Thoracic aorta (tissue), 2 donors: ENCODE data around the gene FYB1. TPM values are rescaled to one million over a fixed set of nuclear protein-coding genes. Genes with fewer than 3 reads are reported as not detected.
"Not testable (repeated sequence)": the region's sequence is repeated elsewhere in the genome, so short reads cannot be mapped to it uniquely, and the experiment has no call there.

Experiments used
- ATAC-seq: fragments of 150-250 bp; one replicate; pipeline ENCODE4 v1.8.0; 2017; ENCODE audit warnings: low read depth; ENCODE audit not compliant: insufficient number of reproducible peaks, low FRiP score
- DNase-seq: peaks from one replicate; pipeline ENCODE4 v3.0.0-alpha.2; 2020; ENCODE audit warnings: low spot score
- H3K27ac ChIP-seq, 2 donors: fragments of 200-600 bp; sonication (generic); 1 replicate in 1 of 2; 2 replicates in 1 of 2; pipeline ENCODE4 v1.5.1; 2016; ENCODE audit warnings: mild to moderate bottlenecking in 2 of 2, moderate library complexity in 2 of 2
- H3K27me3 ChIP-seq: fragments of 200-600 bp; sonication (generic); replicated peaks from 2 replicates; pipeline ENCODE4 v1.6.0; 2016; ENCODE audit warnings: mild to moderate bottlenecking; ENCODE audit not compliant: insufficient read depth
- H3K36me3 ChIP-seq: fragments of 200-600 bp; sonication (generic); one replicate; pipeline ENCODE4 v1.5.1; 2016
- H3K4me1 ChIP-seq, 2 donors: fragments of 200-600 bp; sonication (generic); 1 replicate in 1 of 2; 2 replicates in 1 of 2; pipeline versions ENCODE4 v1.5.1 to v1.6.0; 2016; ENCODE audit warnings: low read depth in 2 of 2, mild to moderate bottlenecking in 1 of 2; ENCODE audit not compliant: control insufficient read depth in 1 of 2
- H3K4me3 ChIP-seq: fragments of 200-600 bp; sonication (generic); 2 replicates; pipeline ENCODE4 v1.5.1; 2016; ENCODE audit warnings: mild to moderate bottlenecking
- H3K9me3 ChIP-seq: fragments of 200-600 bp; sonication (generic); 2 replicates; pipeline ENCODE4 v1.5.1; 2016
- CTCF ChIP-seq: fragments of 200-600 bp; sonication (generic); IDR thresholded peaks from one replicate; pipeline ENCODE4 v1.5.1; 2019; ENCODE audit warnings: antibody characterized with exemption
- total RNA-seq, 2 donors: library from RNA; depleted of rRNA; stranded (reverse); fragments of >200 nt; gene quantifications; one replicate each; pipeline versions ENCODE4 v1.1.0 to v1.2.3, GENCODE V29; 2016

Gene FYB1
- total RNA-seq, 2 donors from 2014 or later: 12.9 to 29.8 TPM

GRCh38 chr5:39189292-39189955 is 29.9 kb downstream of the FYB1 start:
- Histone ChIP-seq H3K4me3 (no peak overlapping the region), H3K9me3 (no peaks in the 10 kb centered on the region), H3K4me1 (no peaks in the 10 kb centered on the region), H3K27ac (no peak overlapping the region), H3K27me3 (no peaks in the 10 kb centered on the region), H3K36me3 (no peaks in the 10 kb centered on the region)
- no peak for TF ChIP-seq CTCF
- DNase-seq: no peak
- ATAC-seq: no peak

- no peaks in the 10 kb centered on the region for H3K4me1 ChIP-seq
- DNase-seq (no peak), ATAC-seq (no peak)
- H3K36me3 ChIP-seq: no peaks in the 10 kb centered on the region
- no peak overlapping the region for H3K4me3 ChIP-seq
- no peaks in the 10 kb centered on the region for H3K9me3 ChIP-seq
- TF ChIP-seq CTCF: no peak
- H3K27me3 ChIP-seq: no peaks in the 10 kb centered on the region
- H3K27ac ChIP-seq: no peak overlapping the region
Observed at GRCh38 chr5:39187831-39188731, 31.3 kb downstream of the FYB1 start.

GRCh38 chr5:39186722-39187539 is 32.4 kb downstream of the FYB1 start:
- Histone ChIP-seq H3K36me3 (no peaks in the 10 kb centered on the region), H3K27me3 (no peaks in the 10 kb centered on the region), H3K27ac (no peak overlapping the region), H3K9me3 (no peaks in the 10 kb centered on the region), H3K4me1 (no peaks in the 10 kb centered on the region), H3K4me3 (no peak overlapping the region)
- ATAC-seq: no peak
- TF ChIP-seq CTCF: no peak
- DNase-seq: no peak

GRCh38 chr5:39186289-39186688 is 33.1 kb downstream of the FYB1 start:
- H3K9me3 ChIP-seq: no peaks in the 10 kb centered on the region
- no peak overlapping the region for H3K4me3 ChIP-seq
- no peak for DNase-seq
- H3K27ac ChIP-seq: no peak overlapping the region
- no peaks in the 10 kb centered on the region for H3K27me3 ChIP-seq
- no peak for ATAC-seq
- no peaks in the 10 kb centered on the region for H3K4me1 ChIP-seq
- H3K36me3 ChIP-seq: no peaks in the 10 kb centered on the region
- no peak for TF ChIP-seq CTCF

GRCh38 chr5:39185761-39186160 is 33.6 kb downstream of the FYB1 start:
- H3K27ac ChIP-seq: no peak overlapping the region

GRCh38 chr5:39179561-39179960 is 39.8 kb downstream of the FYB1 start:
- not testable (repeated sequence) for ATAC-seq, H3K27me3 ChIP-seq, H3K4me1 ChIP-seq, H3K27ac ChIP-seq, H3K36me3 ChIP-seq, H3K9me3 ChIP-seq, H3K4me3 ChIP-seq, DNase-seq

More at GRCh38 chr5:39185761-39186160, 33.6 kb downstream of the FYB1 start:
- Histone ChIP-seq H3K4me1 (no peaks in the 10 kb centered on the region), H3K4me3 (no peak overlapping the region), H3K36me3 (no peaks in the 10 kb centered on the region), H3K9me3 (no peaks in the 10 kb centered on the region), H3K27me3 (no peaks in the 10 kb centered on the region)
- ATAC-seq (no peak), DNase-seq (no peak)
- no peak for TF ChIP-seq CTCF
